ENCODE measurements around the gene FCRL5. TPM values are rescaled to one million over a fixed set of nuclear protein-coding genes. Genes with fewer than 3 reads are reported as not detected.

The FCRL5 gene
- total and polyA plus RNA-seq, 9 of the 15 experiments (the other 6 are each of a cell fraction or from before 2014, with no cell fraction given) = not detected

- in situ Hi-C loops (cut with MboI) (no loop called here), intact Hi-C loops (cut with micrococcal nuclease) (no loop called here)
- Histone ChIP-seq H3K27ac (ENCODE audit: extremely low read depth, low read depth, low read length) (no peak overlapping the region), H2AFZ (ENCODE audit: low read depth, low read length) (no peak overlapping the region), H3K4me2 (ENCODE audit: insufficient read depth, low read length) (no peak overlapping the region), H3K9me1 (ENCODE audit: control insufficient read depth, insufficient read depth, low read length) (no peaks in the 10 kb centered on the region), H4K20me1 (replicated peaks; ENCODE audit: control insufficient read depth, insufficient read depth, low read length) (0 out of 2 replicates have a peak, but pooled peaks cover 4% of the 10 kb centered on the region), H3K36me3 (ENCODE audit: control insufficient read depth, insufficient read depth, low read length) (no peaks in the 10 kb centered on the region), H3K4me3 (no peak overlapping the region), H3K9me3 (replicated peaks; ENCODE audit: control insufficient read depth, insufficient read depth, low read depth, low read length) (no peaks in the 10 kb centered on the region), H3K9ac (ENCODE audit: insufficient read depth in 1 of 2, low read depth in 2 of 2, low read length in 2 of 2) (no peak overlapping the region), H3K4me1 (replicated peaks in 1 of 2; ENCODE audit: control insufficient read depth in 2 of 2, insufficient read depth in 2 of 2, low read length in 2 of 2) (peaks cover 0 to 5% of the 10 kb centered on the region in 2 experiments; a peak in 1 of 5 replicates), H3K79me2 (ENCODE audit: control insufficient read depth, insufficient read depth, low read length) (no peaks in the 10 kb centered on the region), H3K27me3 (ENCODE audit: control insufficient read depth in 2 of 2, insufficient read depth in 2 of 2, low read length in 2 of 2) (peaks cover 32 to 38% of the 10 kb centered on the region in 2 experiments)
- ChIA-PET CTCF (ENCODE audit: low intra/inter-chr PET ratio) (no interaction called here), POLR2A (no interaction called here)
- ATAC-seq = no peak
- BruUV-seq (replicated peaks) = no TSS peak
- WGBS (ENCODE audit: insufficient coverage, low coverage, missing lambda C conversion rate) = 0% methylated on average over 10 of the region's 10 CpGs
- TF ChIP-seq, protein P1, sequence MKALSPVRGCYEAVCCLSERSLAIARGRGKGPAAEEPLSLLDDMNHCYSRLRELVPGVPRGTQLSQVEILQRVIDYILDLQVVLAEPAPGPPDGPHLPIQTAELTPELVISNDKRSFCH (CRISPR knock-in tag; IDR thresholded peaks at IDR 0.05) = no peak
- TF ChIP-seq, protein P1 (tag; IDR thresholded peaks at IDR 0.05) = no peak
- TF ChIP-seq COPS2 (conservative IDR thresholded peaks at IDR 0.05) (no peak), SUPT5H (IDR thresholded peaks at IDR 0.05) (no peak), ZNF511 (CRISPR knock-in tag; IDR thresholded peaks at IDR 0.05) (no peak), ELF1 (tag; IDR thresholded peaks at IDR 0.05) (no peak), ZBTB5 (IDR thresholded peaks at IDR 0.05) (no peak), ZNF146 (CRISPR knock-in tag; IDR thresholded peaks at IDR 0.05; ENCODE audit: unreplicated experiment) (no peak), NELFE (IDR thresholded peaks at IDR 0.05; ENCODE audit: insufficient read depth, insufficient read length) (no peak), ZNF830 (CRISPR knock-in tag; IDR thresholded peaks at IDR 0.05) (no peak), HDAC8 (tag; IDR thresholded peaks at IDR 0.05) (no peak), ZBTB8A (IDR thresholded peaks at IDR 0.05; ENCODE audit: partially characterized antibody) (no peak), ETV6 (IDR thresholded peaks at IDR 0.05; ENCODE audit: borderline replicate concordance in 1 of 2, low read depth in 2 of 2, low read length in 1 of 2) (no peak), ETV6 (CRISPR knock-in tag; IDR thresholded peaks at IDR 0.05; ENCODE audit: borderline replicate concordance) (no peak)
- TF ChIP-seq, protein P2, sequence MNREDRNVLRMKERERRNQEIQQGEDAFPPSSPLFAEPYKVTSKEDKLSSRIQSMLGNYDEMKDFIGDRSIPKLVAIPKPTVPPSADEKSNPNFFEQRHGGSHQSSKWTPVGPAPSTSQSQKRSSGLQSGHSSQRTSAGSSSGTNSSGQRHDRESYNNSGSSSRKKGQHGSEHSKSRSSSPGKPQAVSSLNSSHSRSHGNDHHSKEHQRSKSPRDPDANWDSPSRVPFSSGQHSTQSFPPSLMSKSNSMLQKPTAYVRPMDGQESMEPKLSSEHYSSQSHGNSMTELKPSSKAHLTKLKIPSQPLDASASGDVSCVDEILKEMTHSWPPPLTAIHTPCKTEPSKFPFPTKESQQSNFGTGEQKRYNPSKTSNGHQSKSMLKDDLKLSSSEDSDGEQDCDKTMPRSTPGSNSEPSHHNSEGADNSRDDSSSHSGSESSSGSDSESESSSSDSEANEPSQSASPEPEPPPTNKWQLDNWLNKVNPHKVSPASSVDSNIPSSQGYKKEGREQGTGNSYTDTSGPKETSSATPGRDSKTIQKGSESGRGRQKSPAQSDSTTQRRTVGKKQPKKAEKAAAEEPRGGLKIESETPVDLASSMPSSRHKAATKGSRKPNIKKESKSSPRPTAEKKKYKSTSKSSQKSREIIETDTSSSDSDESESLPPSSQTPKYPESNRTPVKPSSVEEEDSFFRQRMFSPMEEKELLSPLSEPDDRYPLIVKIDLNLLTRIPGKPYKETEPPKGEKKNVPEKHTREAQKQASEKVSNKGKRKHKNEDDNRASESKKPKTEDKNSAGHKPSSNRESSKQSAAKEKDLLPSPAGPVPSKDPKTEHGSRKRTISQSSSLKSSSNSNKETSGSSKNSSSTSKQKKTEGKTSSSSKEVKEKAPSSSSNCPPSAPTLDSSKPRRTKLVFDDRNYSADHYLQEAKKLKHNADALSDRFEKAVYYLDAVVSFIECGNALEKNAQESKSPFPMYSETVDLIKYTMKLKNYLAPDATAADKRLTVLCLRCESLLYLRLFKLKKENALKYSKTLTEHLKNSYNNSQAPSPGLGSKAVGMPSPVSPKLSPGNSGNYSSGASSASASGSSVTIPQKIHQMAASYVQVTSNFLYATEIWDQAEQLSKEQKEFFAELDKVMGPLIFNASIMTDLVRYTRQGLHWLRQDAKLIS (CRISPR knock-in tag; IDR thresholded peaks at IDR 0.05) = no peak
- DNase-seq (ENCODE audit: extremely low read depth in 1 of 4, low spot score in 3 of 4) = no peak
- FAIRE-seq = no peak
These were observed 31.3 kb downstream of the FCRL5 start for GRCh38 chr1:157521056-157521455.

Measured in K562 (cell line).